HG03108 (cell line): ENCODE results near the gene CASK.

Experiments used
- ATAC-seq: cut with Tn5 transposase; IDR thresholded peaks from one replicate; pipeline ENCODE4 v1.9.1; 2021; ENCODE audit warnings: moderate library complexity; ENCODE audit not compliant: unreplicated experiment

CASK gene

GRCh38 chrX:41481264-41482109 is 441.9 kb downstream of the CASK start:
- ATAC-seq, result no peak

- no peak for ATAC-seq
Observed at GRCh38 chrX:41480508-41481260, 442.7 kb downstream of the CASK start.

GRCh38 chrX:41478381-41478911 is 444.9 kb downstream of the CASK start:
- no peak for ATAC-seq

- ATAC-seq, result no peak
Observed at GRCh38 chrX:41475591-41476241, 447.6 kb downstream of the CASK start.

GRCh38 chrX:41475191-41475590 is 448.2 kb downstream of the CASK start:
- ATAC-seq, result no peak

- ATAC-seq, result no peak
Observed at GRCh38 chrX:41474726-41475100, 448.6 kb downstream of the CASK start.

GRCh38 chrX:41473936-41474725 is 449.2 kb downstream of the CASK start:
- ATAC-seq, result no peak

- ATAC-seq, result no peak
Observed at GRCh38 chrX:41472231-41472815, 451.0 kb downstream of the CASK start.

- no peak for ATAC-seq
Observed at GRCh38 chrX:41471786-41472185, 451.6 kb downstream of the CASK start.

GRCh38 chrX:41470706-41471105 is 452.6 kb downstream of the CASK start:
- ATAC-seq, result no peak

- ATAC-seq, result no peak
Observed at GRCh38 chrX:41468647-41469323, 454.6 kb downstream of the CASK start.
